HG03108 (cell line): ENCODE measurements around the gene DMRT2.

Experiments
- ATAC-seq: cut with Tn5 transposase; IDR thresholded peaks from one replicate; pipeline ENCODE4 v1.9.1; 2021; ENCODE audit warnings: moderate library complexity; ENCODE audit not compliant: unreplicated experiment

Gene DMRT2

DNA sequence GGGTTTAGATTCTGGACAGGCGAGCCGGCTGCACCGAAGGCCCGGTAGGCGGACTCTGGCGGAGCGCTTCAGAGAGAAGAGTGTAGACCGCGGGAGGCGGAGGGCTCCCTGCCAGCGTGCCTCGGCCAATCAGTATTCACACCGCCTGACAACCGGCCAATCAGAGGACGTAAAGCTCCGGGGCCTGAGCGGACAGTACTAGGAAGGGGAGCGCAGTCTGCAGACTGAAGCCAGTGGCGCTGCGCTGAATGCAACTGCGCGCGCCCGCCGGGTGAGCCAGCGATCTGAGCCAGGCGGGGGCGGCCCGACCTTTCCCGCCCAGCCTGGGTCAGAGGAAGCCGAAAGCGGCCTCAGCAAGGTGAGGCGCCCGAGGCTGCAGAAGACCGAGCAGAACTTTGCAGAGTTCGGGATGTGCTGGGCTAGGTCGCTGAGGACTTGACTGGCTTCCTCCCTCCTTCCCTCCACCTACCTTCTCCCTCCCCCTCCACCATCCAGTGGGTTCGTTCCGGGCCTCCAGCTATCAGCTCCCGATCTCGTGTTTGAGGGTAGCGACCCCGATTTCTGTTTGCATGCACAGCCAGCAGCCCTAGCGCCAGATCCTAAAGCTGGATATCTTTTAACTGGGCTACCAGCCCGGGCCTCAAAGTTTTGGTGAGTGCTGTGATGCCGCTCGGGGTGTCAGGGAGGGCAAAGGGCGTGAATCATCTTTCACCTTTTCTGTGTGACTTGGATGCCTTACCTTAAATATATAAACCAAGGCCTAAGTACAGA lies at the start of gene DMRT2:
Gene DMRT2, plus strand, starts transcription at position 233 of the 771 bp plus-strand sequence. CDS start 1,257 bp downstream, outside the sequence.
- ATAC-seq: no peak

DNA sequence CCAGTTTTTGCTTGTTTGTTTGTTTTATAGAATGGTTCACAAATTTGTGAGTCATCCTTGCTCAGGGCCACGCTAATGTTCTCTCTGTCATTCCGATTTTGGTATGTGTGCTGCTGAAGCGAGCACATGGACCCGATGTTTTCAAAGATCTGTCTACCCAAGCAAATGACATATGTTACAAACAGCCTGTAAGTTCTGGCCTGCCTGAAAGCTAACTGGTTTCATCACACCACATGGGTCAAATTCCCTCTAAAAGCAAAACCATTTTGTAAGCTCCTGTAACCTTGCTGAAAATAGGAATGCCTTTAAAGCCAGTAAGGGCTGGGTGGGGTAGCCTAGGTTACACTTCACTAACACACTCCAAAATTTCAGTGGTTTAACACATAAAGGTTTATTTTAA lies 48.3 kb upstream of the DMRT2 start:
- ATAC-seq: no peak

DNA sequence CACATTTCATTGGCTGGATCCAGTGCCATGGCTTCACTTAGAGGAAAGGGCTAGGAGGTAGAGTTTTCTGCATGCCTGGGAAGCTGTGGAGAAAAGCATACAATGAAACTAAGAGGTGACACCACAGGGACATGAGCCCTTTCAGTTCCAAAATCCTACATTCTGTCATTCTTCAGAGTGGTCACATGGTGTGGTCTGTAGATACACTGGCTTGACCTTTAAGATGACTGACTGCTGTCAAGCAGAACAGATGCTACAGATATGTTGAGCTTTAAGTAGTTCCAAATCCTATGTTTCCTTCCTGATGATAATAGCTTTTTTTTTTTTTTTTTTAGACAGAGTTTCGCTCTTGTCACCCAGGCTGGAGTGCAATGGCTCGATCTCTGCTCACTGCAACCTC lies 47.5 kb upstream of the DMRT2 start:
- no peak for ATAC-seq

GRCh38 chr9:1005043-1005667 lies 45.0 kb upstream of the DMRT2 start:
- peak; percentile 76 for ATAC-seq

- no peak for ATAC-seq
These were observed 42.8 kb upstream of the DMRT2 start for GRCh38 chr9:1007312-1007711.

DNA sequence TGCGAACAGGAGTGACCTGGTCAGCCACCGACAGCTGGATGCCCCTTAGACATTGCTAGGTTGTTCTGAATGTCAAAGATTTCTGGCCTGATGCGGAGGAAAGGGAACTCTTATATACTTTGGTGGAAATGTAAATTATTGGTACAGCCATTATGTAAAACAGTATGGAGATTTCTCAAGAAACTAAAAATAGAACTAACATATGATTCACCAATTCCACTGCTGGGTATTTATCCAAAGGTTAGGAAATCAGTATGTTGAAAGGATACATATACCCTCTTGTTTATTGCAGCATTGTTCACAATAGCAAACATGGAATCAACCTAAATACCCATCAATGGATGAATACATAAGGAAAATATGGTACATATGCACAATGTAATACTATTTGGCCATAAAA lies 41.9 kb upstream of the DMRT2 start:
- no peak for ATAC-seq

GRCh38 chr9:1009101-1009707 lies 41.0 kb upstream of the DMRT2 start:
- peak; percentile 82 for ATAC-seq

- no peak for ATAC-seq
These were observed 37.1 kb upstream of the DMRT2 start for GRCh38 chr9:1013021-1013420.

DNA sequence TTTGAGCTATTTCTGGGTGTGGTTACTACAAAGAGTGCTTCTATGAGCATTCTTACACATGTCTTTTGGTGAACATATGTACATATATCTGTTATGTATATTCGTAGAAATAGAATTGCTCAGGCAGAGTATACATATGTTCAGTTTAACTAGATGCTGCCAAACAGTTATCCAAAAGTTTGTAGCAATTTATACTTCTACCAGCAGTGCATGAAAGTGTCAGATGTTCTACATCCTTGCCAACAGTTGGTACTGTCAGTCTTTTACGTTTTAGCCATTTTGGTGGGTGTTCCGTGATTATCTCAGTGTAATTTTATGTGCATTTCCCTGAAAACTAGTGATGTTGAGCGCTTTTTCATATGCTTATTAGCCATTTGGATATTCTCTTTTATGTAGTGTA lies 35.9 kb upstream of the DMRT2 start:
- no peak for ATAC-seq

DNA sequence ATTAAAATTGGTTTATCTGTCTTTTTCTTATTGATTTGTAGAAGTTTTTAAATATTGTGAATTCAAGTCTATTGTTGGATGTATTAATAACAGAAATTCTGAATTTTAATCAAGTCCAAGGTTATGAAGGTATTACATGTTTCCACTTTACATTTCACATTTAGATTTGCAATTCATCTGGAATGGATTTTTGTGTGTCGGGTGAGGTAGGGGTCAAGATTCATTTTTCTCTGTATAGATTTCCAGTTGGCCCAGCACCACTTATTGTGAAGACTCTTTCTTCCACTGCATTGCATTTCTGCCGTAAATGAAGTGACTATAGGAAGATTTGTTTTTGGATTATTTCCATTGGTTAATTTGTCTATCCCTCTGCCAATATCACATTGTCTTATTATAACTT lies 35.5 kb upstream of the DMRT2 start:
- no peak for ATAC-seq

- ATAC-seq: no peak
These were observed 32.0 kb upstream of the DMRT2 start for GRCh38 chr9:1018121-1018520.

- ATAC-seq: no peak
These were observed 26.0 kb upstream of the DMRT2 start for GRCh38 chr9:1024112-1024511.

- no peak for ATAC-seq
These were observed 25.0 kb upstream of the DMRT2 start for GRCh38 chr9:1025131-1025530.

DNA sequence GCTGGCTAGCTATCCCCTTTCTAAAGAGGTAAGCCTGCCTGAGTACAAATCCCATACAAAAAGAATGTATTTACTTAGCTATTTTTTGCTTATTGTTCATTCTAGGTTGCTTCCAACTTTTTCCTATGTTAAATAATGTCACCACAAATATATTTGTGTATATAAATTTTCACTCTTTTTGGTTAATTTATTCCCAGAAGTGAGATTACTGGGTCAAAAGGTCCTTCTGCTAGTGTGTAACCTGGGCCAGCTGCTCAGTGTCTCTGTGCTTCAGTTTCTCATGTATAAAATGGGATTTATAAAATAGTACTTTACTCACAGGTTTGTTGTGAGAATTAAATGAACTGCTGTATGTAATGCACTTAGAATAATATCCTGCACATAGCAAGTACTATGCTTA lies 23.9 kb upstream of the DMRT2 start:
- no peak for ATAC-seq

DNA sequence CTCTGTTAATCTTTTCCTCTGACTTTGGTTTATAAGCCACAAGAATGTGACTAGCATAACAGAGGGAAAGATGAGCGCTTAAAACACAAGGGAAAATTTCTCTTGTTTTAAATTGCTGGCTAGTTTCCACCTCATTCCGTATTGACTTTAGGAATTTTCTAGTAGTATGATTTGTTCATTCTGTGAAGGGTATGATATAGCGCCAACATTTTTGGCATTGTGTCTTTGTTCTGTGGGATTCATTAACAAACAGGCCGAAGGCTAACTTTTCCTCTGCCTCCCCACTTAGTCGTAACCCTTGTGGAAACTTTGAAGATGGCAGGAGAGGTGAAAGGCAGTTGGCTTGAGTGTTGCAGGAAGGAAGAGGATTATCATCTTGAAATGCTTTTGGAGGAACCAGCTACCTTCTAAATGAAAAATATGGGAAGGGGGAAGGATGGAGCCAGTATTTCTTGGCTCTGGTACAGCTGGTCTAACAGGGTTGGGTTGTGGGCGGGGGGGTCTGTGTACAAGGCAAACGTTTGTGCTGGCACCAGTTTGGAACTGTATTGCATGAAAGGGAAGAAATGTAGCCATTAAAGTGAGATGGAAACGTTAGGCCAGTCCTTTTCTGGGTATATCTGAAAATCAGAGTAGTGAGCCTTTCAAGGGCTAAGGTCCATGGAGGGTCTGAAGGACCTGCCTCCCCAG lies 21.5 kb upstream of the DMRT2 start:
- no peak for ATAC-seq

DNA sequence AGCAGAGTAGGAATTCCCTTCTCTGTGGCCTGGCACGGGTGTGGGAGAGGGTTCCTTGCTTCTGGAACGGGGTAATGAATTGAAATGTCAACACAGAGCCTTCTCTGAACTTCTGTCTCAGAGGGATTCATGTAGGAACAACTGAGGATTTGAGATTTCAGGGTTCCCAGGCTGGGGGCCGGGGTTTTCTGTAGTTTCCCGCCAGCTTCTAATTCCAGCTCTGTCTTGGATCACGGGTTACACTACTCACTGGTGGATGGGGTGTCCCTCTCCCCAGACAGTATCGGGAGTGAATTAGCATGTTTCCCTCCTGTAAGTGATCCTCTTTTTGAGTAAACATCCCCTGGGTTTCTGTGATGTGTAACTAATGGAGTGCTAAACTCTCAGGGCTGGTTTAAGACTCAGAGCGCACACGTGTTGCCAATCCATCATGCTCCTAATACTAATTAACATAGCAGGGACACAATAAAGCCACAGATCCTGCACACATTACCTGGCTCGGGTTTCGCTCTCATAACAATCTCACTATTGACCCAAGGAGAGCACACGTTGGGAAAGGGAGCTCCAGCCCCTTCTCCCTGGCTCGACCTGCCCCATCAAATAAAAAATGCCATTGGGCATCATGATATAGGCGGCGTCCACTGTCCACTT lies 18.1 kb upstream of the DMRT2 start:
- no peak for ATAC-seq

DNA sequence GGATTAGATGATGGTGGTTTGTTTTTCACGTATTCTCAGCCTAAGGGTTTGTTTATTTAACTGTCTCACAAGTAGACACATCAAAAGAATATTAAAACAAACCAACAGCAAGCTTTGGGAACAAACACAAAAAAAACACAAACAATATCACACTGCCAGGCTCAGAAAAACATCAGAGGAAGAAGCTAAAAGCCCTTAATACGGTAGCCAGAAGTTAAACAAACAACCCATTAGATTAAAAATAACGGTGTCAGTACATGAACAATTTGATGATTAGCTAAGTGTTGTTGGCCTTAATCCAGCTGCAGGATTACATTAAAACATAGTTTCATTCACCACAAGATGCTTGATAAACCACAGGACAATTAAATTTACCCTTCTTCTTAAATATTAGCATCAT lies 15.9 kb upstream of the DMRT2 start:
- no peak for ATAC-seq

GRCh38 chr9:1039589-1039988 lies 10.6 kb upstream of the DMRT2 start:
- no peak for ATAC-seq

DNA sequence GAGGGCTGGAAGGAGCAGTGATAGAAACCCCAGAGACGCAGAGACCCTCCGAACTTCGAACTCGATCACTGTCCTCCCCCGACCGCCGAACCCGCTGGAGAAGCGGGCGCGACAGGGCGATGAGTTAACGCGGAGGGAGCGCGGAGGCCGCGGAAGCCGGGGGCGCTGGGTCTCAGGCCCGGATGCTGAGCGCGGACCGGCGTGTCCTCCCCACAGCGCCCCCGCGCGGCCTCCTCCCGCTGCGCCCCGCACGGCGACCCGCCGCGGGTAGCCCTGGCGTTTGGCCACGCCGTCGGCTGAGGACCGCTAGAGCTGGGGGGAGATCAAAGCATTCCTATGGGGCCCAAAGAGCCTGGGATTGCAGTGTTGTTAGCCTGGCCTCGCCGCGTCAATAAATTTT lies 7.7 kb upstream of the DMRT2 start:
- no peak for ATAC-seq

- ATAC-seq: no peak
These were observed 5.5 kb upstream of the DMRT2 start for GRCh38 chr9:1044643-1045042.
